OCI-LY3 (cell line): ENCODE results near the gene EFNB3.

Experiments
- H2AFZ ChIP-seq: fragments of 200-600, 300-600 bp; shearing (Covaris generic); 2 replicates; pipeline ENCODE4 v1.6.0; 2014; ENCODE audit warnings: antibody characterized with exemption, low read depth, low read length
- H3K27ac ChIP-seq: fragments of 200-600, 300-600 bp; sonication (generic); 2 replicates; pipeline ENCODE4 v1.5.1; 2014; ENCODE audit warnings: mild to moderate bottlenecking, low read length, moderate library complexity, mixed read lengths
- H3K27me3 ChIP-seq: fragments of 200-600, 300-600 bp; sonication (generic); 2 replicates; pipeline ENCODE4 v1.6.1; 2014; ENCODE audit warnings: low read depth, low read length, mixed read lengths
- H3K36me3 ChIP-seq: fragments of 200-600, 300-600 bp; sonication (generic); replicated peaks from 2 replicates; pipeline ENCODE3; 2014; ENCODE audit warnings: low read depth, low read length, mixed read lengths
- H3K4me1 ChIP-seq: fragments of 300-600, 200-600 bp; sonication (generic); 2 replicates; pipeline ENCODE4 v1.6.1; 2014; ENCODE audit warnings: low read length, mixed read lengths
- H3K4me2 ChIP-seq: fragments of 200-600, 300-600 bp; sonication (generic); 2 replicates; pipeline ENCODE4 v1.6.1; 2014; ENCODE audit warnings: low read length, mixed read lengths
- H3K4me3 ChIP-seq: fragments of 300-600, 200-600 bp; sonication (generic); 2 replicates; pipeline ENCODE4 v1.5.1; 2014; ENCODE audit warnings: antibody characterized with exemption, mild to moderate bottlenecking, low read length, moderate library complexity
- H3K79me2 ChIP-seq: fragments of 300-600, 200-600 bp; shearing (Covaris generic); 2 replicates; pipeline ENCODE4 v1.6.1; 2014; ENCODE audit warnings: mild to moderate bottlenecking, low read length, mixed read lengths
- H3K9ac ChIP-seq: fragments of 300-600, 200-600 bp; shearing (Covaris generic); 2 replicates; pipeline ENCODE4 v1.6.0; 2014; ENCODE audit warnings: mild to moderate bottlenecking, low read length, moderate library complexity
- H3K9me3 ChIP-seq: fragments of 200-600, 300-600 bp; shearing (Covaris generic); 2 replicates; pipeline ENCODE4 v1.6.1; 2014; ENCODE audit warnings: low read length, mixed read lengths; ENCODE audit not compliant: insufficient read depth
- H4K20me1 ChIP-seq: fragments of 200-600, 300-600 bp; sonication (generic); 2 replicates; pipeline ENCODE4 v1.6.1; 2016; ENCODE audit warnings: low read length, mixed read lengths; ENCODE audit not compliant: insufficient read depth
- CTCF ChIP-seq: fragments of 200-600, 300-600 bp; sonication (generic); IDR thresholded peaks from 2 replicates; pipeline ENCODE4 v1.5.1; 2014; ENCODE audit warnings: antibody characterized with exemption, low read length, low read depth
- EZH2phosphoT487 ChIP-seq: fragments of 200-600 bp; shearing (Covaris generic); IDR thresholded peaks from 2 replicates; pipeline ENCODE4 v1.6.1; 2018; ENCODE audit warnings: antibody characterized with exemption, mixed run types, low read depth

Gene EFNB3

GRCh38 chr17:7695586-7695985 is 9.4 kb upstream of the EFNB3 start:
- no peak overlapping the region for H2AFZ ChIP-seq
- H3K4me2 ChIP-seq: no peak overlapping the region
- no peaks in the 10 kb centered on the region for H3K4me1 ChIP-seq
- H3K36me3 ChIP-seq: peaks cover 2% of the 10 kb centered on the region
- H3K9ac ChIP-seq: no peak overlapping the region
- TF ChIP-seq EZH2phosphoT487 (no peak), CTCF (no peak)
- no peak overlapping the region for H3K4me3 ChIP-seq
- H3K27me3 ChIP-seq: no peaks in the 10 kb centered on the region
- H3K27ac ChIP-seq: no peak overlapping the region
- no peaks in the 10 kb centered on the region for H3K79me2 ChIP-seq
- no peaks in the 10 kb centered on the region for H4K20me1 ChIP-seq
- H3K9me3 ChIP-seq: no peaks in the 10 kb centered on the region

GRCh38 chr17:7697828-7698588 is 7.0 kb upstream of the EFNB3 start:
- Histone ChIP-seq H3K27ac (no peak overlapping the region), H2AFZ (no peak overlapping the region), H3K36me3 (peaks cover 2% of the 10 kb centered on the region), H3K27me3 (no peaks in the 10 kb centered on the region), H3K9ac (no peak overlapping the region), H3K79me2 (no peaks in the 10 kb centered on the region), H3K4me3 (no peak overlapping the region), H3K9me3 (no peaks in the 10 kb centered on the region), H4K20me1 (no peaks in the 10 kb centered on the region), H3K4me1 (no peaks in the 10 kb centered on the region), H3K4me2 (no peak overlapping the region)
- TF ChIP-seq CTCF: no peak
- TF ChIP-seq EZH2phosphoT487: no peak

- Histone ChIP-seq H3K9ac (no peak overlapping the region), H3K4me1 (no peaks in the 10 kb centered on the region), H3K79me2 (no peaks in the 10 kb centered on the region), H3K4me3 (no peak overlapping the region), H2AFZ (no peak overlapping the region), H3K27me3 (no peaks in the 10 kb centered on the region), H4K20me1 (no peaks in the 10 kb centered on the region), H3K36me3 (peaks cover 2% of the 10 kb centered on the region), H3K4me2 (no peak overlapping the region), H3K9me3 (no peaks in the 10 kb centered on the region), H3K27ac (no peak overlapping the region)
- TF ChIP-seq EZH2phosphoT487 (no peak), CTCF (no peak)
These were observed 4.5 kb upstream of the EFNB3 start for GRCh38 chr17:7700510-7700909.

- no peak overlapping the region for H3K4me2 ChIP-seq
- no peak for TF ChIP-seq CTCF
- H3K36me3 ChIP-seq: no peaks in the 10 kb centered on the region
- H3K27me3 ChIP-seq: peaks cover 10% of the 10 kb centered on the region
- H3K9ac ChIP-seq: no peak overlapping the region
- H2AFZ ChIP-seq: no peak overlapping the region
- H3K9me3 ChIP-seq: no peaks in the 10 kb centered on the region
- H4K20me1 ChIP-seq: no peaks in the 10 kb centered on the region
- no peak overlapping the region for H3K4me3 ChIP-seq
- H3K79me2 ChIP-seq: no peaks in the 10 kb centered on the region
- no peaks in the 10 kb centered on the region for H3K4me1 ChIP-seq
- no peak overlapping the region for H3K27ac ChIP-seq
These were observed 3.3 kb upstream of the EFNB3 start for GRCh38 chr17:7701681-7702080.
